K562 (cell line): ENCODE results near the gene ARHGAP8. TPM values are rescaled to one million over a fixed set of nuclear protein-coding genes. Genes with fewer than 3 reads are reported as not detected.

Source experiments
- ATAC-seq: fragments of 200-7000 bp; cut with Tn5 transposase; 3 replicates; pipeline ENCODE4 v1.9.1; 2020; ENCODE audit warnings: moderate library complexity
- BruUV-seq: library from RNA; stranded (reverse); fragments of 400-500 nt; replicated peaks from 2 replicates; lab custom pipeline; 2021; lab: Mats Ljungman, UMichigan
- CTCF ChIA-PET: fragments of 300-600 bp; formaldehyde crosslinking; extraction: SDS; loops from one replicate; lab custom pipeline; 2021; ENCODE audit warnings: low intra/inter-chr PET ratio; lab: Yijun Ruan, JAX
- POLR2A ChIA-PET: fragments of 300-600, 350-650 bp; sonication (Branson Sonifier 250); formaldehyde crosslinking; extraction: SDS; loops from one replicate; lab custom pipeline; 2021; ENCODE audit warnings: antibody characterized with exemption, inconsistent platforms; lab: Yijun Ruan, JAX
- DNase-seq, 4 experiments: peaks; one replicate each; pipeline versions ENCODE4 v3.0.0 to v3.0.0-alpha.2; 2011 to 2018; ENCODE audit warnings: low spot score in 3 of 4, mixed read lengths in 3 of 4; ENCODE audit errors: extremely low read depth in 1 of 4
- FAIRE-seq: peaks from 2 replicates; lab custom pipeline; 2011; peaks lifted over from hg19 to GRCh38; lab: Jason Lieb, UNC
- H2AFZ ChIP-seq: 2 replicates; pipeline ENCODE4 v1.6.0; 2011; ENCODE audit warnings: low read depth, low read length, control low read depth, inconsistent platforms
- H3K27ac ChIP-seq: fragments of 200-600 bp; 3 replicates; pipeline ENCODE4 v1.8.0; 2011; ENCODE audit warnings: low read depth, mild to moderate bottlenecking, control low read depth, inconsistent platforms, low read length, moderate library complexity, mixed read lengths; ENCODE audit errors: extremely low read depth
- H3K27me3 ChIP-seq, 2 experiments: fragments of 300-600 bp in 1 of 2; 2 replicates in 1 of 2; 3 replicates in 1 of 2; pipeline versions ENCODE4 v1.6.0 to v1.8.0; 2011; ENCODE audit warnings: inconsistent platforms in 2 of 2, low read length in 2 of 2, mild to moderate bottlenecking in 1 of 2, mixed read lengths in 1 of 2, moderate library complexity in 1 of 2; ENCODE audit not compliant: control insufficient read depth in 2 of 2, insufficient read depth in 2 of 2
- H3K36me3 ChIP-seq: fragments of 300-600 bp; 3 replicates; pipeline ENCODE4 v1.8.0; 2011; ENCODE audit warnings: mild to moderate bottlenecking, low read length, inconsistent platforms; ENCODE audit not compliant: control insufficient read depth, insufficient read depth
- H3K4me1 ChIP-seq, 2 experiments: fragments of 200-600 bp in 1 of 2; replicated peaks in 1 of 2; 2 replicates in 1 of 2; 3 replicates in 1 of 2; pipeline versions ENCODE4 v1.5.1 to v1.8.0; 2011; ENCODE audit warnings: inconsistent platforms in 2 of 2, low read length in 2 of 2, mild to moderate bottlenecking in 1 of 2, mixed read lengths in 1 of 2, moderate library complexity in 1 of 2; ENCODE audit not compliant: control insufficient read depth in 2 of 2, insufficient read depth in 2 of 2
- H3K4me2 ChIP-seq: 2 replicates; pipeline ENCODE4 v1.6.1; 2011; ENCODE audit warnings: low read length, control low read depth, inconsistent platforms, mixed read lengths; ENCODE audit not compliant: insufficient read depth
- H3K4me3 ChIP-seq: fragments of 200-600 bp; sonication (generic), shearing (Covaris generic); 2 replicates; pipeline ENCODE4 v1.5.1; 2016; ENCODE audit warnings: control low read depth, inconsistent platforms
- H3K79me2 ChIP-seq: fragments of 200-600 bp; 3 replicates; pipeline ENCODE4 v1.8.0; 2011; ENCODE audit warnings: low read length, inconsistent platforms; ENCODE audit not compliant: control insufficient read depth, insufficient read depth
- H3K9ac ChIP-seq, 2 experiments: 2 replicates each; pipeline versions ENCODE4 v1.6.0 to v1.6.1; 2011; ENCODE audit warnings: low read depth in 2 of 2, low read length in 2 of 2, control low read depth in 1 of 2, inconsistent platforms in 1 of 2, mild to moderate bottlenecking in 1 of 2, mixed read lengths in 1 of 2; ENCODE audit not compliant: insufficient read depth in 1 of 2
- H3K9me1 ChIP-seq: one replicate; pipeline ENCODE4 v1.6.0; 2011; ENCODE audit warnings: inconsistent platforms, mild to moderate bottlenecking, low read length, moderate library complexity; ENCODE audit not compliant: control insufficient read depth, insufficient read depth
- H3K9me3 ChIP-seq: replicated peaks from 2 replicates; pipeline ENCODE4 v1.5.1; 2011; ENCODE audit warnings: low read depth, low read length, inconsistent platforms; ENCODE audit not compliant: control insufficient read depth, insufficient read depth
- H4K20me1 ChIP-seq: replicated peaks from 2 replicates; pipeline ENCODE4 v1.6.1; 2011; ENCODE audit warnings: low read length, inconsistent platforms, mixed read lengths; ENCODE audit not compliant: control insufficient read depth, insufficient read depth
- CCAR2 ChIP-seq: fragments of 200-400 bp; formaldehyde crosslinking; IDR thresholded peaks from 2 replicates; pipeline ENCODE4 v1.6.1; 2017; ENCODE audit warnings: mild to moderate bottlenecking, low read depth, low read length
- MAFG ChIP-seq: fragments of 450-650 bp; conservative IDR thresholded peaks from 2 replicates; pipeline ENCODE4 v1.6.1; 2016; ENCODE audit warnings: missing genetic modification characterization, missing compliant biosample characterization
- NFIC ChIP-seq: fragments of 450-650 bp; IDR thresholded peaks from 2 replicates; pipeline ENCODE4 v1.6.1; 2017; ENCODE audit warnings: mild to moderate bottlenecking, inconsistent platforms
- RUNX1 ChIP-seq: sonication (generic); IDR thresholded peaks from 2 replicates; pipeline ENCODE4 v1.6.1; 2016; ENCODE audit warnings: antibody characterized with exemption, low read depth
- TGIF2 ChIP-seq: sonication (generic); formaldehyde crosslinking; IDR thresholded peaks from 2 replicates; pipeline ENCODE4 v1.8.1; 2022; ENCODE audit warnings: mild to moderate bottlenecking, missing genetic modification reagents, moderate library complexity
- WGBS: fragments of 100-300 bp; shearing (Covaris generic); methylation state at CpG from one replicate; pipeline ENCODE4 v1.1.6; 2016; ENCODE audit warnings: low coverage, mixed read lengths; ENCODE audit not compliant: insufficient coverage; ENCODE audit errors: missing lambda C conversion rate; 5-methylcytosine and 5-hydroxymethylcytosine counted together
- in situ Hi-C: fragments of 300-500 bp; cut with MboI; formaldehyde crosslinking; loops from 4 replicates; pipeline ENCODE4 v1.15.0; 2018; ENCODE audit warnings: inconsistent platforms, mixed read lengths
- intact Hi-C: fragments of 100-400 bp; cut with micrococcal nuclease; formaldehyde crosslinking; loops from 2 replicates; pipeline ENCODE4 v1.14.2; 2022
- polyA plus RNA-seq, 8 experiments: library from polyadenylated mRNA; depleted of rRNA in 4 of 8; stranded (reverse) in 5 of 8; unstranded in 3 of 8; fragments of >200 nt; fragmentation: Nextera tagmentation in 2 of 8; fragmentation: Illumina TruSeq in 1 of 8; extraction: Ambion mirVana in 2 of 8; extraction: Trizol in 1 of 8; gene quantifications; 2 replicates each; pipeline versions ENCODE4 v1.2.1 to v1.2.3, GENCODE V29; 2011 to 2014; ENCODE audit warnings: inconsistent platforms in 1 of 8, missing spikeins in 1 of 8
- total RNA-seq, 7 experiments: library from RNA; depleted of rRNA in 6 of 7; stranded (reverse); fragments of >200 nt in 6 of 7; fragmentation: Illumina TruSeq in 2 of 7; extraction: Trizol in 2 of 7; gene quantifications; 2 replicates each; pipeline versions ENCODE4 v1.2.1 to v1.2.3, GENCODE V29; 2011 to 2021; ENCODE audit warnings: low replicate concordance in 1 of 7
- TF ChIP-seq, protein P1 (sequence below): fragments of 450-650 bp; IDR thresholded peaks from 2 replicates; pipeline ENCODE4 v1.6.1; 2018; ENCODE audit not compliant: partially characterized antibody
- TF ChIP-seq, protein P2 (sequence below), 2 experiments: fragments of 200-800 bp in 1 of 2; sonication (Bioruptor generic) in 1 of 2; sonication (generic) in 1 of 2; formaldehyde crosslinking in 1 of 2; IDR thresholded peaks in 1 of 2; conservative IDR thresholded peaks in 1 of 2; 2 replicates each; pipeline versions ENCODE4 v1.5.0 to v1.6.1; 2016 to 2020; ENCODE audit warnings: missing compliant biosample characterization in 1 of 2, missing genetic modification characterization in 1 of 2, missing genetic modification reagents in 1 of 2

The ARHGAP8 gene
- total and polyA plus RNA-seq, 9 of the 15 experiments (the other 6 are each of a cell fraction or from before 2014, with no cell fraction given), result 0.15 to 2.2 (median 0.62) TPM

DNA sequence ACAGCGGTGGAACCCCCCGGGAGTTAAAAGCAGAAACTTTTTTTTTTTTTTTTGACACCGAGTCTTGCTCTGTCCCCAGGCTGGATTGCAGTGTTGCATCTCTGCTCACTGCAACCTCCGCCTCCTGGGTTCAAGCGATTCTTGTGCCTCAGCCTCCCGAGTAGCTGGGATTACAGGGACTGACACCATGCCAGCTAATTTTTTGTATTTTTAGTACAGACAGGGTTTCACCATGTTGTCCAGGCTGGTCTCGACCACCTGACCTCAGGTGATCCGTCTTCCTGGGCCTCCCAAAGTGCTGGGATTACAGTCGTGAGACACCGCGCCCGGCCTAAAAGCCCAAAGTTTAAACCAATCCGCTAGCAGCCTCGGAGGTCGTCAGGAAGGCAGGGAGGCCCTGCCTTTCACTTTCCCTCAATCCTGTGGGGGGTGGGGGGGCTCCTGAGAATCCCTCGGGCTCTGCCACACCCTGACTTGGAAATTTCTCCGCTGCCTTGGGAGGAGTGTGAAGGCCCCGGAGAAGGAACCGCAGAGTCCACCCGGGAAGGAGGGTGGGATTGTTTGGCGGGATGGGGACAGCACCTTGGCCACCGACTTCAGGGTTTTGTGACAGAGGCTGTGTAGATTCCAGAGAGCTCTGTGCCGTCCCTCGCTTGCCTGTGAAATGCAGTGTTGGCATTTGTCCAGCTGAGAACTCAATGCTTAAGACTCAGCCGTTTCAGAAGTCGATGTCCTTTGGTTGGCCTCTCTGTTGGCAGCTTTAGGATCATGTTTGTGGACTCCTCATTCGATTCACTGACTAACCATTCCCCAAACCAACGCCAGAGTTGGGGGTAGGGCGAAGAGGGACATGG, 1.0 kb downstream of the ARHGAP8 start:
- in situ Hi-C loops, result no loop called here
- DNase-seq, result no peak
- TF ChIP-seq CCAR2, result no peak
- peak; percentile 70 for TF ChIP-seq NFIC
- POLR2A ChIA-PET, result no interaction called here
- Histone ChIP-seq H3K9ac (0 out of 4 replicates have a peak overlapping the region, but pooled peaks of 1 of the 2 experiments have one; percentile 17), H3K27ac (no peak overlapping the region), H3K27me3 (peaks cover 7 to 25% of the 10 kb centered on the region in 2 experiments; a peak in 2 of 5 replicates), H3K36me3 (no peaks in the 10 kb centered on the region), H2AFZ (no peak overlapping the region), H3K9me1 (no peaks in the 10 kb centered on the region), H3K79me2 (no peaks in the 10 kb centered on the region), H3K4me2 (peak overlapping the region; percentile 37; the same call in 1 of the 2 replicates), H4K20me1 (no peaks in the 10 kb centered on the region), H3K4me3 (no peak overlapping the region; the same call in 1 of the 2 replicates), H3K4me1 (peaks cover 0 to 15% of the 10 kb centered on the region in 2 experiments; a peak in 2 of 5 replicates), H3K9me3 (no peaks in the 10 kb centered on the region)
- intact Hi-C loops, result no loop called here
- peak; percentile 51; the same call in 2 of the 3 replicates for ATAC-seq
- 21% methylated on average over 11 of the region's 29 CpGs for WGBS
- CTCF ChIA-PET, result no interaction called here
- BruUV-seq, result no TSS peak
- FAIRE-seq, result no peak

DNA sequence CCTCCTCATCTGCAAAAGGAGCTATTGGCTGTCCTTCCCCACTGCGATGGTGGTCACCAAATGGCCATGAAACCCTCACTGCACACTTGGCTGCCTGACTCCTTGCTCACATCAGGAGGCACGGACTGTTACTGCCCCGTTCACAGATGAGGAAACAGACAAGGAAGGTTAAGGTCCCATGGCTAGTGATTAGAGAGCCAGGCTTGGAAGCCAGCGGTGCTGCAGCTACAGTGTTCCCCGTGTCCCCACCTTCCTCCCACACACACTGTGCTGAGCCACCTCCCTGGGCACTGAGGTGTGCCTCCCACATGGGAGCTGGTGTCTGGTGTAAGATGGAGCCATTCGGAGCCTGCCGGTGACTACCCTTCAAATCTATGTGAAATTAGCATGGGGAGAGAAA, 2.6 kb downstream of the ARHGAP8 start:
- no peak for ATAC-seq
- FAIRE-seq, result no peak
- no peak for DNase-seq
- BruUV-seq, result no TSS peak
- H3K79me2 ChIP-seq, result no peaks in the 10 kb centered on the region
- ChIA-PET POLR2A (no interaction called here), CTCF (no interaction called here)
- peaks cover 7 to 33% of the 10 kb centered on the region in 2 experiments; a peak in 3 of 5 replicates for H3K27me3 ChIP-seq
- in situ Hi-C loops (no loop called here), intact Hi-C loops (no loop called here)
- H3K9me1 ChIP-seq, result no peaks in the 10 kb centered on the region
- H3K4me3 ChIP-seq, result no peak overlapping the region
- WGBS, result 17% methylated on average over 4 of the region's 7 CpGs
- no peak overlapping the region for H3K9ac ChIP-seq
- H3K36me3 ChIP-seq, result no peaks in the 10 kb centered on the region
- no peak overlapping the region for H2AFZ ChIP-seq
- H3K27ac ChIP-seq, result no peak overlapping the region; the same call in 2 of the 3 replicates
- no peak overlapping the region for H3K4me2 ChIP-seq
- no peaks in the 10 kb centered on the region for H3K9me3 ChIP-seq
- 0 out of 2 replicates have a peak, but pooled peaks cover 4% of the 10 kb centered on the region for H4K20me1 ChIP-seq
- H3K4me1 ChIP-seq, result peaks cover 0 to 15% of the 10 kb centered on the region in 2 experiments; a peak in 2 of 5 replicates
- TF ChIP-seq, protein P1, sequence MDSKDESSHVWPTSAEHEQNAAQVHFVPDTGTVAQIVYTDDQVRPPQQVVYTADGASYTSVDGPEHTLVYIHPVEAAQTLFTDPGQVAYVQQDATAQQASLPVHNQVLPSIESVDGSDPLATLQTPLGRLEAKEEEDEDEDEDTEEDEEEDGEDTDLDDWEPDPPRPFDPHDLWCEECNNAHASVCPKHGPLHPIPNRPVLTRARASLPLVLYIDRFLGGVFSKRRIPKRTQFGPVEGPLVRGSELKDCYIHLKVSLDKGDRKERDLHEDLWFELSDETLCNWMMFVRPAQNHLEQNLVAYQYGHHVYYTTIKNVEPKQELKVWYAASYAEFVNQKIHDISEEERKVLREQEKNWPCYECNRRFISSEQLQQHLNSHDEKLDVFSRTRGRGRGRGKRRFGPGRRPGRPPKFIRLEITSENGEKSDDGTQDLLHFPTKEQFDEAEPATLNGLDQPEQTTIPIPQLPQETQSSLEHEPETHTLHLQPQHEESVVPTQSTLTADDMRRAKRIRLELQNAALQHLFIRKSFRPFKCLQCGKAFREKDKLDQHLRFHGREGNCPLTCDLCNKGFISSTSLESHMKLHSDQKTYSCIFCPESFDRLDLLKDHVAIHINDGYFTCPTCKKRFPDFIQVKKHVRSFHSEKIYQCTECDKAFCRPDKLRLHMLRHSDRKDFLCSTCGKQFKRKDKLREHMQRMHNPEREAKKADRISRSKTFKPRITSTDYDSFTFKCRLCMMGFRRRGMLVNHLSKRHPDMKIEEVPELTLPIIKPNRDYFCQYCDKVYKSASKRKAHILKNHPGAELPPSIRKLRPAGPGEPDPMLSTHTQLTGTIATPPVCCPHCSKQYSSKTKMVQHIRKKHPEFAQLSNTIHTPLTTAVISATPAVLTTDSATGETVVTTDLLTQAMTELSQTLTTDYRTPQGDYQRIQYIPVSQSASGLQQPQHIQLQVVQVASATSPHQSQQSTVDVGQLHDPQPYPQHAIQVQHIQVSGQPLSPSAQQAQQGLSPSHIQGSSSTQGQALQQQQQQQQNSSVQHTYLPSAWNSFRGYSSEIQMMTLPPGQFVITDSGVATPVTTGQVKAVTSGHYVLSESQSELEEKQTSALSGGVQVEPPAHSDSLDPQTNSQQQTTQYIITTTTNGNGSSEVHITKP, result no peak
- TF ChIP-seq MAFG (no peak), TGIF2 (CRISPR knock-in tag) (no peak), RUNX1 (no peak)
- TF ChIP-seq, protein P2, sequence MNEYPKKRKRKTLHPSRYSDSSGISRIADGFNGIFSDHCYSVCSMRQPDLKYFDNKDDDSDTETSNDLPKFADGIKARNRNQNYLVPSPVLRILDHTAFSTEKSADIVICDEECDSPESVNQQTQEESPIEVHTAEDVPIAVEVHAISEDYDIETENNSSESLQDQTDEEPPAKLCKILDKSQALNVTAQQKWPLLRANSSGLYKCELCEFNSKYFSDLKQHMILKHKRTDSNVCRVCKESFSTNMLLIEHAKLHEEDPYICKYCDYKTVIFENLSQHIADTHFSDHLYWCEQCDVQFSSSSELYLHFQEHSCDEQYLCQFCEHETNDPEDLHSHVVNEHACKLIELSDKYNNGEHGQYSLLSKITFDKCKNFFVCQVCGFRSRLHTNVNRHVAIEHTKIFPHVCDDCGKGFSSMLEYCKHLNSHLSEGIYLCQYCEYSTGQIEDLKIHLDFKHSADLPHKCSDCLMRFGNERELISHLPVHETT (CRISPR knock-in tag; conservative IDR thresholded peaks at IDR 0.05 in 1 of 2, IDR thresholded peaks at IDR 0.05 in 1 of 2), result no peak
